Natural killer cell (primary cell): Measurements from ENCODE around the gene NFKBIE. TPM values are rescaled to one million over a fixed set of nuclear protein-coding genes. Genes with fewer than 3 reads are reported as not detected.

Source experiments
- ATAC-seq, 3 donors: fragments of 150-1000 bp in 2 of 3; fragments of 200-7000 bp in 1 of 3; cut with Tn5 transposase; 1 replicate in 1 of 3; 2 replicates in 2 of 3; pipeline ENCODE4 v1.10.0; 2021; ENCODE audit warnings: mild to moderate bottlenecking in 2 of 3, moderate library complexity in 2 of 3
- DNase-seq, 2 donors: peaks; one replicate each; pipeline versions ENCODE4 v3.0.0 to v3.0.0-alpha.2; 2013 to 2021; ENCODE audit warnings: mixed read lengths in 1 of 2
- H3K27ac ChIP-seq: one replicate; pipeline ENCODE4 v1.5.1; 2013; ENCODE audit warnings: mild to moderate bottlenecking, low read length
- H3K27me3 ChIP-seq: one replicate; pipeline ENCODE4 v1.6.1; 2013; ENCODE audit warnings: low read length; ENCODE audit not compliant: control insufficient read depth, insufficient read depth
- H3K36me3 ChIP-seq: one replicate; pipeline ENCODE4 v1.6.1; 2013; ENCODE audit warnings: low read length; ENCODE audit not compliant: control insufficient read depth, insufficient read depth
- H3K4me1 ChIP-seq: one replicate; pipeline ENCODE4 v1.6.1; 2013; ENCODE audit warnings: low read length; ENCODE audit not compliant: control insufficient read depth, insufficient read depth
- H3K4me3 ChIP-seq: one replicate; pipeline ENCODE4 v1.5.1; 2013; ENCODE audit warnings: low read length
- H3K9me3 ChIP-seq: one replicate; pipeline ENCODE4 v1.6.1; 2013; ENCODE audit warnings: low read length; ENCODE audit not compliant: control insufficient read depth, insufficient read depth
- H3K27ac Mint-ChIP-seq, 2 donors: one replicate each; pipeline ENCODE4 v1.8.0; 2022; ENCODE audit warnings: mild to moderate bottlenecking in 2 of 2, mixed read lengths in 2 of 2, moderate library complexity in 1 of 2
- H3K27me3 Mint-ChIP-seq, 2 donors: one replicate each; pipeline ENCODE4 v1.8.0; 2022; ENCODE audit warnings: low read depth in 2 of 2, mixed read lengths in 2 of 2
- H3K36me3 Mint-ChIP-seq: one replicate; pipeline ENCODE4 v1.8.0; 2022; ENCODE audit warnings: mixed read lengths
- H3K4me1 Mint-ChIP-seq, 2 donors: one replicate each; pipeline ENCODE4 v1.8.0; 2022; ENCODE audit warnings: mixed read lengths in 2 of 2
- H3K4me3 Mint-ChIP-seq: one replicate; pipeline ENCODE4 v1.8.0; 2022; ENCODE audit warnings: mild to moderate bottlenecking, moderate library complexity, mixed read lengths
- H3K9me3 Mint-ChIP-seq, 2 donors: one replicate each; pipeline ENCODE4 v1.8.0; 2022; ENCODE audit warnings: mixed read lengths in 2 of 2
- WGBS: methylation state at CpG from one replicate; pipeline ENCODE4 v1.1.7; 2013; ENCODE audit warnings: missing lambda C conversion rate; ENCODE audit not compliant: insufficient coverage; 5-methylcytosine and 5-hydroxymethylcytosine counted together
- intact Hi-C: fragments of 100-400 bp; cut with micrococcal nuclease; formaldehyde crosslinking; loops from one replicate; pipeline ENCODE4 v1.14.2; 2022
- total RNA-seq, 4 donors: library from RNA; stranded (reverse); fragments of 120-200 nt in 1 of 4; gene quantifications; one replicate each; pipeline versions ENCODE4 v1.2.3 to v1.2.4, GENCODE V29; 2013 to 2022
- TF ChIP-seq, protein P1 (sequence below): fragments of 200-600 bp; IDR thresholded peaks from one replicate; pipeline ENCODE4 v1.8.0; 2022; ENCODE audit warnings: antibody characterized with exemption

Gene NFKBIE
- total RNA-seq, 3 donors from 2014 or later (not counting 1 experiment from before 2014, with no cell fraction given): 44.9 to 61.5 (median 56.4) TPM

DNA sequence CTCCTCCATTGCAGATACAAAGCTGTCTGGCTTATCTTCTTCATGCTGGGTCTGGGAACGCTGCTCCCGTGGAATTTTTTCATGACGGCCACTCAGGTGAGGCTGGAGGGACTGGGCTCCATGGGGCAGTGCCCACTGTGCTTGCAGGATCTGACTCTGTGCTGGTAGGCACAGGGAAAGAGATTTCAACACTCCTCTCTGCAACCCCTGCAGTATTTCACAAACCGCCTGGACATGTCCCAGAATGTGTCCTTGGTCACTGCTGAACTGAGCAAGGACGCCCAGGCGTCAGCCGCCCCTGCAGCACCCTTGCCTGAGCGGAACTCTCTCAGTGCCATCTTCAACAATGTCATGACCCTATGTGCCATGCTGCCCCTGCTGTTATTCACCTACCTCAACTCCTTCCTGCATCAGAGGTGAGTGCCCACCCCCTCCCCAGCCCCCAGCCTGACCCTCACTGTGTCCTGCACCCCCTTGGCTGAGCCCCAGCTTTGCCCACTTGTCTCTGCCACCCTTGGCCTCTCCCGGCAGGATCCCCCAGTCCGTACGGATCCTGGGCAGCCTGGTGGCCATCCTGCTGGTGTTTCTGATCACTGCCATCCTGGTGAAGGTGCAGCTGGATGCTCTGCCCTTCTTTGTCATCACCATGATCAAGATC, 35.8 kb downstream of the NFKBIE start:
- H3K36me3 ChIP-seq: no peaks in the 10 kb centered on the region
- Mint-ChIP-seq H3K27ac (no peak overlapping the region), H3K4me1 (peaks cover 3% of the 10 kb centered on the region in 2 donors), H3K9me3 (no peaks in the 10 kb centered on the region), H3K27me3 (no peaks in the 10 kb centered on the region), H3K36me3 (no peaks in the 10 kb centered on the region), H3K4me3 (no peak overlapping the region)
- H3K27ac ChIP-seq: no peak overlapping the region
- no peak for DNase-seq
- H3K9me3 ChIP-seq: no peaks in the 10 kb centered on the region
- TF ChIP-seq, protein P1, sequence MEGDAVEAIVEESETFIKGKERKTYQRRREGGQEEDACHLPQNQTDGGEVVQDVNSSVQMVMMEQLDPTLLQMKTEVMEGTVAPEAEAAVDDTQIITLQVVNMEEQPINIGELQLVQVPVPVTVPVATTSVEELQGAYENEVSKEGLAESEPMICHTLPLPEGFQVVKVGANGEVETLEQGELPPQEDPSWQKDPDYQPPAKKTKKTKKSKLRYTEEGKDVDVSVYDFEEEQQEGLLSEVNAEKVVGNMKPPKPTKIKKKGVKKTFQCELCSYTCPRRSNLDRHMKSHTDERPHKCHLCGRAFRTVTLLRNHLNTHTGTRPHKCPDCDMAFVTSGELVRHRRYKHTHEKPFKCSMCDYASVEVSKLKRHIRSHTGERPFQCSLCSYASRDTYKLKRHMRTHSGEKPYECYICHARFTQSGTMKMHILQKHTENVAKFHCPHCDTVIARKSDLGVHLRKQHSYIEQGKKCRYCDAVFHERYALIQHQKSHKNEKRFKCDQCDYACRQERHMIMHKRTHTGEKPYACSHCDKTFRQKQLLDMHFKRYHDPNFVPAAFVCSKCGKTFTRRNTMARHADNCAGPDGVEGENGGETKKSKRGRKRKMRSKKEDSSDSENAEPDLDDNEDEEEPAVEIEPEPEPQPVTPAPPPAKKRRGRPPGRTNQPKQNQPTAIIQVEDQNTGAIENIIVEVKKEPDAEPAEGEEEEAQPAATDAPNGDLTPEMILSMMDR: no peak
- no peaks in the 10 kb centered on the region for H3K27me3 ChIP-seq
- peaks cover 7% of the 10 kb centered on the region for H3K4me1 ChIP-seq
- 97% methylated on average over 11 of the region's 11 CpGs for WGBS
- H3K4me3 ChIP-seq: no peak overlapping the region
- intact Hi-C loops: no loop called here
- ATAC-seq: no peak

DNA sequence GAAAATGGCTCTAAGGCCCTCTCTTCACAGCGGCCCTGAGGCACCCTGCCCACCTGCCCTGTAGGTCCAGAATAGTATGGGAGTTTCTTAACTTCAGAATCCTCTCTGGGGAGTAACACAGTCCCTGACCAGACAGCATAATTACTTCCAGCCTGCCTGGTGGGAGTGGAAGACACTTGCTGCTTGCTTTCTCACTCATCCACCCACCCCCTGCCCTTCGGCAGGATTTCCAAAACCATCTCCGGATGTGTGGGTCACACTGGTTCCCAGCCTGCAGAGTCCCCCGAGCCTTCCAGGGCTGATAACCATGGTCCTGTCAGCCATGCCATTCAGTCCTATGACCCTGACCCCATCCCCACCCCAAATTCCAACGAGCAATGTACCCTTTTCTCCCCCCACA, 36.5 kb downstream of the NFKBIE start:
- Histone ChIP-seq H3K4me3 (no peak overlapping the region), H3K27me3 (no peaks in the 10 kb centered on the region), H3K27ac (no peak overlapping the region), H3K36me3 (no peaks in the 10 kb centered on the region), H3K9me3 (no peaks in the 10 kb centered on the region), H3K4me1 (peaks cover 12% of the 10 kb centered on the region)
- no peak overlapping the region for H3K27ac Mint-ChIP-seq
- intact Hi-C loops: no loop called here
- no peak overlapping the region for H3K4me3 Mint-ChIP-seq
- no peaks in the 10 kb centered on the region for H3K36me3 Mint-ChIP-seq
- DNase-seq: no peak
- TF ChIP-seq, protein P1: no peak
- whole genome bisulfite sequencing: 97% methylated on average over 5 of the region's 5 CpGs
- ATAC-seq: no peak
- H3K9me3 Mint-ChIP-seq: no peaks in the 10 kb centered on the region
- H3K4me1 Mint-ChIP-seq: peaks cover 9% of the 10 kb centered on the region in 2 donors
- no peaks in the 10 kb centered on the region for H3K27me3 Mint-ChIP-seq

DNA sequence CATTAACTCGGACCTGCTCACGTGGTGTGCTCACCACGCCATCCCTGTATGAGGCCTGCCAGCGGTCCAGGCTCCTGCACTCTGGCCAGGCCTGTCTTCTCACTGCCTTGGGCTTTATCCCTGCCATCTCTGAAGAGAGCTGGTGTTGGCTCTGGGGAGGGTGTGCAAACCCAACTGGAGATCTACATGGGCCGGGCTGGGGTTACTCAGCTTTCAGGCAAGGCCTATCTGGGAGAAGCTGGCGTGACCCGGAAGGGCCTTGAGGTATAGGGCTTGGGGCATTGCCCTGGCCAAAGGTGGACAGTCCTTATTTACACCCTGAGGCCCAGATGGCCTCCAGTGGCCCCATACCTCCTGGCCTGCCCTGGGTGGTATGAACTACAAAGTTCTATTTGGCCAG, 36.9 kb downstream of the NFKBIE start:
- Histone ChIP-seq H3K36me3 (no peaks in the 10 kb centered on the region), H3K4me3 (no peak overlapping the region), H3K9me3 (no peaks in the 10 kb centered on the region), H3K27ac (no peak overlapping the region), H3K27me3 (no peaks in the 10 kb centered on the region), H3K4me1 (peaks cover 12% of the 10 kb centered on the region)
- WGBS: 98% methylated on average over 7 of the region's 7 CpGs
- peaks cover 9 to 11% of the 10 kb centered on the region in 2 donors for H3K4me1 Mint-ChIP-seq
- ATAC-seq: no peak
- no peaks in the 10 kb centered on the region for H3K27me3 Mint-ChIP-seq
- TF ChIP-seq, protein P1: no peak
- intact Hi-C loops: no loop called here
- no peak for DNase-seq
- H3K36me3 Mint-ChIP-seq: no peaks in the 10 kb centered on the region
- H3K27ac Mint-ChIP-seq: no peak overlapping the region
- no peak overlapping the region for H3K4me3 Mint-ChIP-seq
- H3K9me3 Mint-ChIP-seq: no peaks in the 10 kb centered on the region

DNA sequence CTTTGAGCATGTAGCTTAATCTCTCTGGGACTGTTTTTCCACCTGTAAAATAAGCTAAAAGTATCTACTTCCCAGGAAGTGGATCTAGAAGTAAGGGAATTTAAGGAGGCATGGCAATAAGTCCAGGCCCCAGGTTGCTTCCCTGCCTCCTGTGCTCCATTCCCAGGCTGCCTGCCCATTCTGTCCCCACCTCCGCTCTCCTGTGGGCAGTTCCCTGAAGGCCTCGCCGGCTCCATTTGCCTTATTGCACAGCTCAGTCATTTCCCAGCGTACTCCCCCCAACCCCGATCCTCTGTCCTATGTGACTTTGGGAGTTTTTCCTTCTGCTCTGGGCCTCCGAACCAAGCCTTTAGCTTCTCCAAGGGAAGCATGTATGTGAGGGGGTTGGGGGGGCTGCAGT, 37.3 kb downstream of the NFKBIE start:
- peaks cover 10 to 13% of the 10 kb centered on the region in 2 donors for H3K4me1 Mint-ChIP-seq
- WGBS: 98% methylated on average over 5 of the region's 6 CpGs
- no peak for ATAC-seq

More for the DNA sequence above, 37.3 kb downstream of the NFKBIE start:
- TF ChIP-seq, protein P1: no peak
- H3K27ac Mint-ChIP-seq: no peak overlapping the region
- Histone ChIP-seq H3K4me1 (peaks cover 11% of the 10 kb centered on the region), H3K36me3 (no peaks in the 10 kb centered on the region), H3K27ac (no peak overlapping the region), H3K9me3 (no peaks in the 10 kb centered on the region), H3K4me3 (no peak overlapping the region), H3K27me3 (no peaks in the 10 kb centered on the region)
- no peak overlapping the region for H3K4me3 Mint-ChIP-seq
- no peak for DNase-seq
- no peaks in the 10 kb centered on the region for H3K36me3 Mint-ChIP-seq
- intact Hi-C loops: no loop called here
- no peaks in the 10 kb centered on the region for H3K9me3 Mint-ChIP-seq
- no peaks in the 10 kb centered on the region for H3K27me3 Mint-ChIP-seq
